UCSD-AML1 (cell line): ENCODE data around the gene TMPRSS12.
"Not testable (repeated sequence)": the region's sequence is repeated elsewhere in the genome, so short reads cannot be mapped to it uniquely, and the experiment has no call there.

ENCODE experiments used
- DNase-seq: peaks from one replicate; lab custom pipeline; 2025; ENCODE audit not compliant: unreplicated experiment; lab: John Stamatoyannopoulos, UW

TMPRSS12 gene, protein sequence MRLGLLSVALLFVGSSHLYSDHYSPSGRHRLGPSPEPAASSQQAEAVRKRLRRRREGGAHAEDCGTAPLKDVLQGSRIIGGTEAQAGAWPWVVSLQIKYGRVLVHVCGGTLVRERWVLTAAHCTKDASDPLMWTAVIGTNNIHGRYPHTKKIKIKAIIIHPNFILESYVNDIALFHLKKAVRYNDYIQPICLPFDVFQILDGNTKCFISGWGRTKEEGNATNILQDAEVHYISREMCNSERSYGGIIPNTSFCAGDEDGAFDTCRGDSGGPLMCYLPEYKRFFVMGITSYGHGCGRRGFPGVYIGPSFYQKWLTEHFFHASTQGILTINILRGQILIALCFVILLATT

DNA sequence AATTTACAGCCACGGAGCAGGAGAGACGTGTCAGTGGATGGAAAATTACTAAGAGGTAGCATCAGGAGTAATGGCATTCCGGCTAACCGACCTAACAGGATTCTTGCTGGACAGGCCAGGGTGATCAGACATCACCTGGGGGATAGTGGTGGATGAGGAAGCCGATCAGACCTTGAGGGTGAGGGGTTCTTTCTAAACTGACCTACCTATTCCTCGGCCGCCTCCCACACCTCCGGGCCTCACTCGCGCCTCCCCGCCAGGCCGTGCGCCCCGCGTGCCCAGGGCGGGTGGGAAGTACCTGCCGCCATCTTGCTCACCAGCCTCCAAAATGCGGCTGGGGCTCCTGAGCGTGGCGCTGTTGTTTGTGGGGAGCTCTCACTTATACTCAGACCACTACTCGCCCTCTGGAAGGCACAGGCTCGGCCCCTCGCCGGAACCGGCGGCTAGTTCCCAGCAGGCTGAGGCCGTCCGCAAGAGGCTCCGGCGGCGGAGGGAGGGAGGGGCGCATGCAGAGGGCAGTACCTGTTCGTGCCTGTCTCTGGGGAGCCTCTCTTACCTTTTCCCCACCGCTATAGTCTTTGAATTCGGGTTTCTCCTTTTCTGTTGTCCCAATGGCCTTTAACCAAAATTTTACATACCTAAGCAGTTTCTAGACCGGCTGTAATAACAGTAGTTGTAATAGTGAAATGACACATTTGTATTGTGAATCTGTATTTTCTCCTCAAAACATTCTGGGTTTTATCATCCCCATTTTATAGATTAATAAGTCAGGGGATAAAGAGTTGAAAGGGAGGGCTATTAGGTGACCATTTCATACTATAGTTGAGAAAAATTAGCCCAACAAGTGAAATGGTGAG, at the start of gene TMPRSS12:
TSS of gene TMPRSS12 (plus strand) at position 290 of the 857 bp plus-strand sequence. CDS start at position 329, 39 bp downstream.
- no peak for DNase-seq

DNA sequence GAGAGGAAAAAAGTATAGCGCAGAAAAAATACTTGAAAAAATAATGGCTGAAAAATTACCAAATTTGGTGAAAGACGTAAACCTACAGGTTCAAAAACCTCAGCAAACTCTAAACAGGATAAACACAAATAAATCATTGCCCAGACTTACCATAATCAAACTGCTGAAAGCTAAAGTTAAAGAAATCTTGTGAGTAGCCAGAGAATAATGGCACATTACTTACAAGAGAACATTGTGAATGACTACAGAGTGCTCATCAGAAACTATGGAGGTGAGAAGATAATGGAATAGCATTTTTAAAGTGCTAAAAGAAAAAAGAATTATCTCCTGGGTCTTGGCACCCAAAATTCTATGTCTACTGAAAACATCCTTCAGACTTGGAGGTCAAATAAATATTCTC, 42.8 kb upstream of the TMPRSS12 start:
- no peak for DNase-seq

DNA sequence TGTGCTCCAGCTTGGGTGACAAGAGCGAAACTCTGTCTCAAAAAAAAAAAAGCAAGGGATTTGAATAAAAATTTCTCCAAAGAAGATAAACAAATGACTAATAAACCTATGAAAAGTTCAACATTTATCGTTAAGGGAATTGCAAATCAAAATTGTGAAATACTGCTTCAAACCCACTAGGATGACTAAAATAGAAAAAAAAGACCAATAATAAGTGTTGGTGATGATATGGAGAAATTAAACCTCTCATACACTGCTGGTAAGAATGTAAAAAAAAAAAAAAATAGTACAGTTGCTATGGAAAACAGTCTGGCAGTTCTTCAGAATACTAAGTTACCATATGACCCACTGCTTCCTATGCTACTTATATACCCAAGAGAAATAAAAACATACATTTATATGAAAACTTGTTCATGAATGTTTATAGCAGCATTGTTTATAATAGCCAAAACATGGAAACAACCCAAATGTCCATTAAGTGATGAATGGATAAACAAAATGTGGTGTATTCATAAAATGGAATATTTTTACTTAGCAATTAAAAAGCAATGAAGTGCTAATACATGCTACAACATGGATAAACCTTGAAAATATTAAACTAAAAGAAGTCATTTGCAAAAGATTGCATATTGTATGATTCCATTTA, 39.4 kb upstream of the TMPRSS12 start:
- DNase-seq, result no peak

DNA sequence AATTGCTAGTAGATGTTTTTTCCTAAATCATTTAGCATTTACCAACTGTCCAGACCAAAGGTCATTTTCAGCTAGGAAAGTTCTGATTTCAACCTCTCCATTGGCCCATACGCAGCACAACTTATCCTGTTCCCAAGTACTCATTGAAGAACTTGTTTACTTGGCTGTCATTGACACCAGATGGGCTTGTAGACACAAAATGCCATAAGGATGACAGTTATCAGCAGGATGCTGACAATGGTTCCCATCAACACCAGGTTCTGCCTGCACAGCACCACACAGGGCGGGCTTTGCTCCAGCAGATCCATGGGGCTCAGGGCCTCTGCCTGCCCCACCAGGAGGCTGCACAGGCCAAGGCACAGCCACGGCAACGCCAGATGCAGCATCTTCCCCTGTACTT, 36.5 kb upstream of the TMPRSS12 start:
- no peak for DNase-seq

DNA sequence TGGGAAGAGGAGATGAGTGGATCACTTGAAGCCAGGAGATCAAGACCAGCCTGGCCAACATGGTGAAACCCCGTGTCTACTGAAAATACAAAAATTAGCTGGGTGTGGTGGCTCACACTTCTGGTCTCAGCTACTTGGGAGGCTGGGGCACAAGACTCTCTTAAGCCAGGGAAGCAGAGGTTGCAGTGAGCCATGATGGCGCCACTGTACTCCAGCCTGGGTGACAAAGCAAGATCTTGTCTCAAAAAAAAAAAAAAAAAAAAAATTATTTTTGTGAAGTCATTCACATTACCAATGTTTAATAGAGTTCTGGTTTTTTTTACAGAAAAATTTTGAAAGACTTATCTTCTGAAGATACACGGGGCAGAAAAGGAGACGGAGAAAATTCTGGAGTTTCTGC, 33.6 kb upstream of the TMPRSS12 start:
- DNase-seq, result not testable (repeated sequence)

DNA sequence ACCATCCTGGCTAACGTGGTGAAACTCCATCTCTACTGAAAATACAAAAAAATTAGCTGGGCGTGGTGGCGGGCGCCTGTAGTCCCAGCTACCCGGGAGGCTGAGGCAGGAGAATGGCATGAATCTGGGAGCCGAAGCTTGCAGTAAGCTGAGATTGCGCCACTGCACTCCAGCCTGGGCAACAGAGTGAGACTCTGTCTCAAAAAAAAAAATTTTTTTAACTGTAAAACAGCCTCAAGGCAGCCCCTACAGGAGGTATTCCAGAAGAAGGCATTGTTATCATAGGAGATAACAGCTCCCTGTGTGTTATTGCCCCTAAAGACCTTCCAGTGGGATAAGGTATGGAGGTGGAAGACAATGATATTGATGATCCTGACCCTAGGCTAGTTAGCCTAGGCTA, 27.8 kb upstream of the TMPRSS12 start:
- not testable (repeated sequence) for DNase-seq

DNA sequence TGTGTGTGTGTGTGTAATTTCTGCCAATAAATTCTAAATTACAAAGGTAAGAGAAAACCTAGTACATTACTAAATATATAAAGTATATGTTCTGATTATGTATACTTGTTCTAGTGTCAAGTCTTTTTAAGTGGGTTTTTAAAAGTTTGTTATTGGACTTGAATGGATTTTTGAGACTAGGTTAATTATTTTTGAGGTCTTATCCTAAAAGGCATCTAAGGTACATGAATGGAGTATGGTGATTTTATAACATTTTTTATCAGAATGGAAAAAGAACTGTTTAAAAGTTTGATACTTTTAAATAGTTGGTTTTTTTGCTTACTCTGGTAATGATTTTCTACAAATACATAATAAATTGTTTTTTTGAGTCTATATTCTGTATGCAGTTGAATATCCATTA, 22.5 kb upstream of the TMPRSS12 start:
- no peak for DNase-seq

DNA sequence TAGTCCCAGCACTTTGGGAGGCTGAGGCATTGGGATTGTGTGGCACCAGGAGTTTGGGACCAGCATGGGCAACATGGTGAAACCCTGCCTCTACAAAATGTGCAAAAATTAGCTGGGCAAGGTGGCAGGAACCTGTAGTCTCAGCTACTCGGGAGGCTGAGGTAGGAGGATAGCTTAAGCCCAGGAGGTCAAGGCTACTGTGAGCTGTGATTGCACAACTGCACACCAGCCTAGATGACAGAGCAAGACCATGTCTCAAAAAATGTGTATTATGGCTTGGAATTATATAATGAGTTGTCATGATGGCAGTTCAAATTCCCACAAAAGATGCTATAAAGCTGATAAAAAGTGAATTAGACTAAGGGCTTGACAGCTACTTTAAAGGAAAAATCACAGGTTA, 20.6 kb upstream of the TMPRSS12 start:
- DNase-seq, result no peak

DNA sequence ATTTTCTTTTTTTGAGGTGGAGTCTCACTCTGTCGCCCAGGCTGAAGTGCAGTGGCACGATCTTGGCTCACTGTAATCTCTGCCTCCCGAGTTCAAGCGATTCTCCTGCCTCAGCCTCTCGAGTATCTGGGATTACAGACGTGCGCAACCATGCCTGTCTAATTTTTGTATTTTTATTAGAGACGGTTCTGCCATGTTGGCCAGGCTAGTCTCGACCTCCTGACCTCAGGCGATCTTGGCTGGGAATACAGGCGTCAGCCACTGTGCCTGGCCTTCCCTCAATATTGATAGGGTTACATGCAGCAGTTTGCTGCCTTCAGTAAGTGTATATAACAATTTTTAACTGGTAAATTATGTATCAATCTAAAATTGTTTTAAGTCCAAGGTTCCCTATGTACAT, 19.0 kb upstream of the TMPRSS12 start:
- DNase-seq, result not testable (repeated sequence)

DNA sequence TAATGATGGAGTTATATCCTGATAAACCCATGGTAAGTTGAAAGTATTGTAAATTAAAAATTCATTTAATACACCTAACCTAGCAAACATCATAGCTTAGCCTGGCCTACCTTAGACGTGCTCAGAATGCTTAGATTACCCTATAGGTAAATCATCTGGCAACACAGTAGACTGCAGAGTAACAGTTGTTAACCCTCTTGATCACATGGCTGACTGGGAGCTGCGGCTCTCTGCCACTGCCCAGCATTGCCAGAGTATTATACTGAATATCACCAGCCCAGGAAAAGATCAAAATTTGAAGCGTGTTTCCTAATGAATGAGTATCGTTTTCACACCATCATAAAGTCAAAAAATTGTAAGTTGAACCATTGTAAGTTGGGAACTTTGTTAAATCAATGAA, 17.8 kb upstream of the TMPRSS12 start:
- no peak for DNase-seq

DNA sequence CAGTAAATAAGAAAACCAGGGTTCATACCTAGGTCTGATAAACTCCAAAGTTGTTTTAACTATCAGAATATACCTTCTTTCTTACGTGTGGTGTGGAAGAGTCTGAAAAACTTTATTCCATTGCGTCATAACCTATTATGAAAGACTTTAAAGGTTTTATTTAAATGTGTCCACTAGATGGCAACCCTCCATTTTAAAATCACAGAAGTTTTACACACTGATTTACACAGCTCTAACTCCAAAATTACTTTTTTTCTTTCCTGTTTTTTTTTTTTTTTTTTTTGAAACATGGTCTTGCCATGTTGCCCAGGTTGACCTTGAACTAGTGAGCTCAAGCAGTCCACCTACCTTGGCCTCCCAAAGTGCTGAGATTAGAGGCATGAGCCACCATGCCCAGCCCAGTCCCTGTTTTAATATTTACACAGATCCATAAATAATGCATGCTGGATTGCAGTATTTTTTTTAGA, 17.3 kb upstream of the TMPRSS12 start:
- DNase-seq, result no peak

DNA sequence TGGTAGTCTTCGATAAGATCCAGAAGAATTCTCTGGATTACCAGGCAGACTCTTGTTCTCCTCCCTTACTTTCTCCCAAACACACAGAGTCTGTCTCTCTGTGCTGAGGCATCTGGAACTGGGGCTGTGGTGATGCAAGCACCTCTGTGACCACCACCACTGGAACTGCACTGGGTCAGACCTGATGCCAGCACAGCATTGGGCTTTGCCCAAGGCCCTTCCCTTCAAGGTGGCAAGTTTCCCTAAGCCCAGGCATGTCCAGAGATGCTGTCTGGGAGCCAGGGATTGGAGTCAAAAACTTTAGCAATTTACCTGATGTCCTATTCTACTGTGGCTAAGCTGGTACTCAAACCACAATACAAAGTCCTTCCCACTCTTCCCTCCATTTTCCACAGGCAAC, 14.6 kb upstream of the TMPRSS12 start:
- no peak for DNase-seq

DNA sequence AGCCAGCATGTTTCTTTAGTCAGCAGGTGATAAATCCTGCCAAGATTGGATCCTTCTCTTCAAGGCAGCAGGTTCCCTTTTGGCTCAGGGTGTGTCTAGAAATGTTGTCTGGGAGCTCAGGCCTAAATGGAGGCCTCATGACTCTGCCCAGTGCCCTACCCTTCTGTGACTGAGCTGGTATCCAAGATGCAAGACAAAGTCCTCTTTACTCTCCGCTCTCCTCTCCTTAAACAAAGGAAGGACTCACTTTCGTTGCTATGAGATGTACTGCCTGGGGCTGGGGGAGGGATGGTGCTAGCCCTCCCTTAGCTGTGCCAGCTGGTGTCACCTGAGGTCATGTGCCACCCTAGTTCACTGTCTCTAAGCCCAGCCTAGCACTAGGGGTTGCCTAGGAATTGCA, 13.8 kb upstream of the TMPRSS12 start:
- DNase-seq, result no peak

DNA sequence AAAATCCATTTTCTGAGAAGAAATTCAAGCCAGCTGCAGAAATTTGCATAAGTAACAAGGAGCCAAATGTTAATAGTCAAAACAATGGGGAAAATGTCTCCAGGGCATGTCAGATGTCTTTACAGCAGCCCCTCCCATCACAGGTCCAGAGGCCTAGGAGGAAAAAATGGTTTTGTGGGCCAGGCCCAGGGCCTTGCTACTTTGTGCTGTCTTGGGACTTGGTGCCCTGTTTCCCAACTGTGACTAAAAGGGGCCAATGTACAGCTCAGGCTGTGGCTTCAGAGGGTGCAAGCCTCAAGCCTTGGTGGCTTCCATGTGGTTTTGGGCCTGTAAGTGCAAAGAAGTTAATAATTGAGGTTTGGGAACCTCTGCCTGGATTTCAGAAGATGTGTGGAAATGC, 8.9 kb upstream of the TMPRSS12 start:
- not testable (repeated sequence) for DNase-seq

DNA sequence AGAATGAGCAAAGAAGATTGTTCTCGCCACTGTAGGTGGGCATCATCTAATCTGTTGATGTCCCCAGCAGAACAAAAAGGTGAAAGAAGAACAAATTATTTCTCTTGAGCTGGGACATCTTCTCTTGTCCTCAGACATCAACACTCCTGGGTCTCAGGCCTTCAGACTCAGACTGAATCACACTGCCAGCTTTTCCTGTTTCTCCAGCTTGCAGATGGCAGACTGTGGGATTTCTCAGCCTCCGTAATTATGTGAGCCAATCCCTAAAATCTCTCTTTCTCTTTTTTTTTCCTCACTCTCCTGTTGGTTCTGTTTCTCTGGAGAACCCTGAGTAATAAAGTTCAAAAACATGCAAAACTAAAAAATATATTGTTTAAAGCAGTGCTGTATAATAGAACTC, 3.7 kb upstream of the TMPRSS12 start:
- no peak for DNase-seq

DNA sequence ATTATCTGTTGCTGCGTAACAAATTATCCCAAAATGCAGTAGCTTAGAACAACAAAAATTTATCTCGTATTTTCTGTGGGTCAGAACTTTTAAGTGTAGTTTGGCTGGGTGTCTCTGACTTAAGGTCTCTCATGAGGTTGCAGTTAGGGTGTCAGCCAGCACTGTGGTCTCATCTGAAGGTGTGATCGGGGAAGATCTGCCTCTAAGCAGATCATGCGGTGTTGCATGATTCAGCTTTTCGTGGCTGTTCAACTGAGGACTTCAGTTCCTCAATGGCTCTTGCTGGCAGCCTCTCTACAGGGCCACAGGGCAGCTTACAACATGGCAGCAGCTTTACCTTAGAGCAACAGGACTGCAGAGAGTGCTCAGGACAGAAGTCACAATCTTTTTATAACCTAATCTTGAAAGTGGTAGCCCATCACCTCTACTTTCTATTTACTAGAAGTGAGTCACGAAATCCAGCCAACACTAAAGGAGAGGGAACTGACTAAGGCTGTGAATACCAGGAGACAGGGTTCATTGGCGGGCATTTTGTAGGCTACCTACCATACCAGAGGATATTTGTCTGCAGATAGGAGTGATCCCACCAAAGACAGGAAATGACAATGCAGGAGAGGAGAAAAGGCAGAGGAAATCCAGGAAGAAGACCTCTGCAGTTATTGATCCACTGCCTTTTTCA, 1.8 kb upstream of the TMPRSS12 start:
- DNase-seq, result no peak

DNA sequence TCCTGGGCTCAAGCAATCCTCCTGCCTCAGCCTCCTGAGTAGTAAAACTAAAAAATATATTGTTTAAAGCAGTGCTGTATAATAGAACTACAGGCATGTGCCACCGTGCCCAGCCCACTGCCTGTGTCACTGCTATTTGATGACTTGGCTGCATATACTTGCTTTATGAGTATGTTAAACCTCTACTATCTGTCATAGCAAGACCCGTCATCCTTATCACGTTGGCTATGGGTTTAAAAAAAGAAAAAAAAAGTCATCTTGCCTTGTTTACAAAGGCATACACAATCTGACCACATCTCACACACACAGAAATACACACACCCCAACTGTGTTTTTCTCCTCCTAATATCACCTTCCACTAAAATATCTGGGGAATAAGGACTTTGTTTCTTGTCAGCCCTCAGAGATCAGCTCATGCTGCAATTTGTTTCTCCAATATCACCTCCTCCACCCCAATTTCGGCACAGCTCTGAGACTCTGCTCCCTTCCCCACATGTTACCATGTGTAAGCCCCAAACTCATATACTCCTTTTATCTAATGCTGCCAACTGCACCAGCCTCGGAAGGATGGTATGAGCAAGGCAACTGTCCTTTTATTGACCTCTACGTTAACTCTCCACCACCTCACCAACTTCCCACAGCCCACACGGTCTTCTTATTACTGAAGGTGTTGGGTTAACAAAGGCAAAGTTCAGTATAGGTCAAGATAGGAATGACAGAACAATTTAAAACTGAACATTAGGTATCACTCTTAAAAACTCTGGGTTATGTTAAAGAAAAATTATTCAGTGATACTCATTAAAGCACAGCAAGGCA, 802 bp upstream of the TMPRSS12 start:
- no peak for DNase-seq

DNA sequence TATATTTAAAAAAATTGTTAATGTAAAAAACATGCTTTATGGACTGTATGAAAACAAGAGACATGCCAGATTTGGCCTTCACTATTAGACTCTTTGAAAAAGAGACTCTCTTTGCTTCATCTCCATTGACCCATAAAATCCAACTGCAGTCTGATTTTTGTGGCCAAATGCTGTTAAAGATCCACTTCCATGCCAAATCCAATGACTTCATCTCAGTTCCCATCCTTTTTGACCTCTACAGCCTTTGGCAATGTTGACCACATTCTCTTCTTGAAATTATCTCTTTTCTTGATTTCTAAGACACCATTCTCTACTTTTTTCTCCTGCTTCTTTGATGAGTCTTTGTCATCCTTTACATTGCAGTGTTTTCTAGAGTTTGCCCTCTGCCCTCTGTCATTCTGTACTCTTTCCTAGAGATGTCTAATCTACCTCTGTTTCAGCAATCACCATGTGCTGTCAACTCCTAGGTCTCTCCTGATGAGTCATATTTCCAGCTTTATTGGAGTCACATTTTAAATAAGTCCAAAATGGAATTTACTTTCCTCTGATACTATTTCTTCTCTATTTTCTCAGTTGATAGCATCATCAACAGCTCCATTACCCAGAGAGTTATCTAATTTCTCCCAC, 2.4 kb downstream of the TMPRSS12 start:
- DNase-seq, result no peak

DNA sequence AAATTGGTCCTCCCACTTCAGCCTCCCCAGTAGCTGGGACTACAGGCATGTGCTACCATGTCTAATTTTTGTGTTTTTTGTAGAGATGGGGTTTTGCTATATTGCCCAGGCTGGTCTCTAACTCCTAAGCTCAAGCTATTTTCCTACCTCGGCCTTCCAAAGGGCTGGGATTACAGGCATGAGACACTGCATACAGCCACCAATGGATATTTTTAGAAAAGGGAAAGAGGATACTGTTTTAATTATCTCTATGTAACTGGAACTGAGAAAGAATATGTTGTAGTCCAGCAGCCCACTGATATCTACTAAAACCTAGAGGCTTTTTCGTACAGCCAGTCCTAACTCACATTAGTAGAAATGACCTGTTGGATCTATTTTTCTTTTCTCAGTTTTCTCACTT, 6.2 kb downstream of the TMPRSS12 start:
- DNase-seq, result no peak

DNA sequence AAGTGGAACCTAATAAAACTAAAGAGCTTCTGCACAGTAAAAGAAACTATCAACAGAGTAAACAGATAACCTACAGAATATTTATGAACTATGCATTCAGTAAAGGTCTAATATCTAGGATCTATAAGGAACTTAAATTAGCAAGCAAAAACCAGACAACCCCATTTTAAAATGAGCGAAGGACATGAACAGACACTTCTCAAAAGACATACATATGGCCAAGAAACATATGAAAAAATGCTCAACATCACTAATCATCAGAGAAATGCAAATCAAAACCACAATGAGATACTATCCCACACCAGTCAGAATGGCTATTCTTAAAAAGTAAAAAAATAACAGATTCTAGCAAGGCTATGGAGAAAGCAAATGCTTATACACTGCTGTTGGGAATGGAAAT, 12.5 kb downstream of the TMPRSS12 start:
- not testable (repeated sequence) for DNase-seq
